ENCODE data around the gene AMTN.

- TF ChIP-seq EZH2 (IDR thresholded peaks at IDR 0.05; ENCODE audit: low read length) = no peak
- no peak for TF ChIP-seq CTCF (optimal IDR thresholded peaks at IDR 0.05 in 1 of 3, IDR thresholded peaks at IDR 0.05 in 1 of 3, conservative IDR thresholded peaks at IDR 0.05 in 1 of 3; ENCODE audit: extremely low read depth in 1 of 3, insufficient read depth in 2 of 3, low read length in 3 of 3)
Measured at GRCh38 chr4:70496231-70496630, 22.1 kb upstream of the AMTN start.

All from keratinocyte (primary cell).